Lower leg skin (tissue), 3 donors: ENCODE measurements around the gene RAB11FIP3.

Experiments
- POLR2A ChIP-seq, 2 donors: fragments of 450-650 bp; IDR thresholded peaks; one replicate each; pipeline ENCODE4 v1.6.1; 2016 to 2017; ENCODE audit warnings: antibody characterized with exemption in 2 of 2, mild to moderate bottlenecking in 1 of 2, moderate library complexity in 1 of 2
- TF ChIP-seq, protein P1 (sequence below), 3 donors: fragments of 450-650 bp; IDR thresholded peaks; one replicate each; pipeline ENCODE4 v1.5.1; 2016; ENCODE audit warnings: antibody characterized with exemption in 3 of 3, mild to moderate bottlenecking in 3 of 3, moderate library complexity in 2 of 3

DNA sequence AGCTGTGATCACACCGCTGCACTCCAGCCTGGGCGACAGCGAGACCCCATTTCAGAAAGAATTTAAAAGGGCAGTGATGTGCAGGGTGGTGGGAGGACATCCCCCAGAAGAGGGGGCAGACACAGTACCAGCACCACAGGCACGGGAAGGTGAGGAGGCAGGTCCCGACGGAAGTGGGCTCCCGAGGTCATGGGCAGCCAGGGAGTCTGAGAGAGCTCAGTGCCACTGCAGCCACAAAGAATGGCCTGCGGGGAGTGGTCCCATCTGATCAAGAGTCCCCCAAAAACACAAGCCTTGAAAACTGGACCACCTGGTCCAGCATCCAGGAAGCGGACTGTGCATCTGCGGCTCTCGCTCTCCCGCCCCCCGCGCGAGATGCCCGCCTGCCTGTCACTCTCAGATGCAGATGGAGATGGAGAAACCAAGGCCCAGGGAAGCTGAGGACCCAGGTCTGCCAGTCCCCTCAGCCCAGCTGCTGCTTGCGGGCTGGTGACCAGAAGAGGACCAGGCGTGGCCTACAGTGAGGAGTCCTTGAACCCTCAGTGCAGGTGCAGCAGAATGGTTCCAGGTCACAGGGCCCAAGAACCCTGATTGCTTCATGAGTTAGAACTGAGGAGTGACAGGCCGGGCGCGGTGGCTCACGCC lies 97.8 kb downstream of the RAB11FIP3 start:
- TF ChIP-seq, protein P1, sequence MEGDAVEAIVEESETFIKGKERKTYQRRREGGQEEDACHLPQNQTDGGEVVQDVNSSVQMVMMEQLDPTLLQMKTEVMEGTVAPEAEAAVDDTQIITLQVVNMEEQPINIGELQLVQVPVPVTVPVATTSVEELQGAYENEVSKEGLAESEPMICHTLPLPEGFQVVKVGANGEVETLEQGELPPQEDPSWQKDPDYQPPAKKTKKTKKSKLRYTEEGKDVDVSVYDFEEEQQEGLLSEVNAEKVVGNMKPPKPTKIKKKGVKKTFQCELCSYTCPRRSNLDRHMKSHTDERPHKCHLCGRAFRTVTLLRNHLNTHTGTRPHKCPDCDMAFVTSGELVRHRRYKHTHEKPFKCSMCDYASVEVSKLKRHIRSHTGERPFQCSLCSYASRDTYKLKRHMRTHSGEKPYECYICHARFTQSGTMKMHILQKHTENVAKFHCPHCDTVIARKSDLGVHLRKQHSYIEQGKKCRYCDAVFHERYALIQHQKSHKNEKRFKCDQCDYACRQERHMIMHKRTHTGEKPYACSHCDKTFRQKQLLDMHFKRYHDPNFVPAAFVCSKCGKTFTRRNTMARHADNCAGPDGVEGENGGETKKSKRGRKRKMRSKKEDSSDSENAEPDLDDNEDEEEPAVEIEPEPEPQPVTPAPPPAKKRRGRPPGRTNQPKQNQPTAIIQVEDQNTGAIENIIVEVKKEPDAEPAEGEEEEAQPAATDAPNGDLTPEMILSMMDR (IDR thresholded peaks at IDR 0.05): no peak
- TF ChIP-seq POLR2A (IDR thresholded peaks at IDR 0.05): no peak
